GM12892 (cell line): ENCODE measurements around the gene SYDE2.

Source experiments
- POLR2A ChIP-seq: IDR thresholded peaks from 2 replicates; pipeline ENCODE4 v1.6.1; 2011; ENCODE audit warnings: low read depth, low read length, control low read depth
- POLR2AphosphoS5 ChIP-seq: IDR thresholded peaks from 2 replicates; pipeline ENCODE4 v1.6.1; 2011; ENCODE audit warnings: low read depth, low read length, control low read depth
- TAF1 ChIP-seq: IDR thresholded peaks from 2 replicates; pipeline ENCODE4 v1.6.1; 2011; ENCODE audit warnings: low read depth, mild to moderate bottlenecking, control low read depth, low read length, borderline replicate concordance

GRCh38 chr1:85188530-85188929 is 12.3 kb downstream of the SYDE2 start:
- TF ChIP-seq POLR2AphosphoS5 (no peak), POLR2A (no peak), TAF1 (no peak)
